ENCODE data around the gene PTGIS.

The PTGIS gene

GRCh38 chr20:49549801-49550551 is 18.0 kb downstream of the PTGIS start:
- H3K36me3 ChIP-seq (ENCODE audit: control insufficient read depth, insufficient read depth, low read length): no peaks in the 10 kb centered on the region
- H3K79me2 ChIP-seq (ENCODE audit: control insufficient read depth, insufficient read depth, low read length): no peaks in the 10 kb centered on the region
- H3K4ac ChIP-seq (ENCODE audit: low read depth, low read length): no peak overlapping the region
- H3K9ac ChIP-seq (ENCODE audit: low read length): no peak overlapping the region
- H2BK15ac ChIP-seq (replicated peaks; ENCODE audit: low read depth): no peak overlapping the region
- H3K4me2 ChIP-seq (ENCODE audit: low read length): no peak overlapping the region
- no peak overlapping the region for H3K4me3 ChIP-seq (ENCODE audit: low read length)
- no peaks in the 10 kb centered on the region for H3K79me1 ChIP-seq (ENCODE audit: low read length)
- H3K56ac ChIP-seq (ENCODE audit: low read length): no peak overlapping the region
- H4K8ac ChIP-seq (ENCODE audit: low read depth, low read length): no peak overlapping the region
- H4K5ac ChIP-seq (ENCODE audit: low read length): no peak overlapping the region
- no peak overlapping the region for H3K27ac ChIP-seq (ENCODE audit: low read depth, low read length)
- H3K4me1 ChIP-seq (ENCODE audit: control insufficient read depth, low read depth, low read length): no peaks in the 10 kb centered on the region
- no peak overlapping the region for H2BK5ac ChIP-seq (ENCODE audit: low read length)
- no peak overlapping the region for H2BK120ac ChIP-seq (ENCODE audit: low read depth, low read length)
- no peak overlapping the region for H2AK5ac ChIP-seq (ENCODE audit: low read length)
- H3K23ac ChIP-seq (ENCODE audit: low read length): no peak overlapping the region
- H3K27me3 ChIP-seq (ENCODE audit: insufficient read depth, low read length, poor library complexity): no peaks in the 10 kb centered on the region
- no peak overlapping the region for H3K18ac ChIP-seq (ENCODE audit: low read length)
- no CpG with 5 or more reads among the region's 8 CpGs for WGBS (ENCODE audit: extremely low coverage, insufficient coverage, low lambda C conversion rate)
- DNase-seq: no peak

- H3K56ac ChIP-seq (ENCODE audit: low read length): no peak overlapping the region
- H3K4ac ChIP-seq (ENCODE audit: low read depth, low read length): no peak overlapping the region
- H2BK5ac ChIP-seq (ENCODE audit: low read length): no peak overlapping the region
- H4K8ac ChIP-seq (ENCODE audit: low read depth, low read length): no peak overlapping the region
- H2BK120ac ChIP-seq (ENCODE audit: low read depth, low read length): no peak overlapping the region
- H3K36me3 ChIP-seq (ENCODE audit: control insufficient read depth, insufficient read depth, low read length): no peaks in the 10 kb centered on the region
- no peak overlapping the region for H3K4me2 ChIP-seq (ENCODE audit: low read length)
- H3K79me1 ChIP-seq (ENCODE audit: low read length): no peaks in the 10 kb centered on the region
- no peaks in the 10 kb centered on the region for H3K4me1 ChIP-seq (ENCODE audit: control insufficient read depth, low read depth, low read length)
- H4K5ac ChIP-seq (ENCODE audit: low read length): no peak overlapping the region
- DNase-seq: no peak
- no peak overlapping the region for H2BK15ac ChIP-seq (replicated peaks; ENCODE audit: low read depth)
- H3K79me2 ChIP-seq (ENCODE audit: control insufficient read depth, insufficient read depth, low read length): no peaks in the 10 kb centered on the region
- no peak overlapping the region for H3K18ac ChIP-seq (ENCODE audit: low read length)
- no peak overlapping the region for H3K27ac ChIP-seq (ENCODE audit: low read depth, low read length)
- H3K23ac ChIP-seq (ENCODE audit: low read length): no peak overlapping the region
- no peak overlapping the region for H3K9ac ChIP-seq (ENCODE audit: low read length)
- H3K4me3 ChIP-seq (ENCODE audit: low read length): no peak overlapping the region
- WGBS (ENCODE audit: extremely low coverage, insufficient coverage, low lambda C conversion rate): no CpG with 5 or more reads among the region's 1 CpG
- no peak overlapping the region for H2AK5ac ChIP-seq (ENCODE audit: low read length)
- H3K27me3 ChIP-seq (ENCODE audit: insufficient read depth, low read length, poor library complexity): no peaks in the 10 kb centered on the region
Observed at GRCh38 chr20:49548371-49548947, 19.5 kb downstream of the PTGIS start.

- no peak overlapping the region for H2BK120ac ChIP-seq (ENCODE audit: low read depth, low read length)
- H3K56ac ChIP-seq (ENCODE audit: low read length): no peak overlapping the region
- WGBS (ENCODE audit: extremely low coverage, insufficient coverage, low lambda C conversion rate): no CpG with 5 or more reads among the region's 2 CpGs
- H2BK15ac ChIP-seq (replicated peaks; ENCODE audit: low read depth): no peak overlapping the region
- no peaks in the 10 kb centered on the region for H3K4me1 ChIP-seq (ENCODE audit: control insufficient read depth, low read depth, low read length)
- no peak overlapping the region for H3K9ac ChIP-seq (ENCODE audit: low read length)
- H3K79me1 ChIP-seq (ENCODE audit: low read length): no peaks in the 10 kb centered on the region
- no peak overlapping the region for H3K4ac ChIP-seq (ENCODE audit: low read depth, low read length)
- H2AK5ac ChIP-seq (ENCODE audit: low read length): no peak overlapping the region
- no peaks in the 10 kb centered on the region for H3K36me3 ChIP-seq (ENCODE audit: control insufficient read depth, insufficient read depth, low read length)
- H3K18ac ChIP-seq (ENCODE audit: low read length): no peak overlapping the region
- H3K79me2 ChIP-seq (ENCODE audit: control insufficient read depth, insufficient read depth, low read length): no peaks in the 10 kb centered on the region
- H3K23ac ChIP-seq (ENCODE audit: low read length): no peak overlapping the region
- H2BK5ac ChIP-seq (ENCODE audit: low read length): no peak overlapping the region
- no peak overlapping the region for H4K8ac ChIP-seq (ENCODE audit: low read depth, low read length)
- no peaks in the 10 kb centered on the region for H3K27me3 ChIP-seq (ENCODE audit: insufficient read depth, low read length, poor library complexity)
- no peak overlapping the region for H3K27ac ChIP-seq (ENCODE audit: low read depth, low read length)
- no peak overlapping the region for H4K5ac ChIP-seq (ENCODE audit: low read length)
- H3K4me2 ChIP-seq (ENCODE audit: low read length): no peak overlapping the region
- DNase-seq: peak; percentile 37
- no peak overlapping the region for H3K4me3 ChIP-seq (ENCODE audit: low read length)
Observed at GRCh38 chr20:49545572-49545971, 22.4 kb downstream of the PTGIS start.

GRCh38 chr20:49544535-49544934 is 23.4 kb downstream of the PTGIS start:
- Histone ChIP-seq H3K79me1 (ENCODE audit: low read length) (no peaks in the 10 kb centered on the region), H2BK5ac (ENCODE audit: low read length) (no peak overlapping the region), H3K27ac (ENCODE audit: low read depth, low read length) (no peak overlapping the region), H3K18ac (ENCODE audit: low read length) (no peak overlapping the region), H3K56ac (ENCODE audit: low read length) (no peak overlapping the region), H3K36me3 (ENCODE audit: control insufficient read depth, insufficient read depth, low read length) (no peaks in the 10 kb centered on the region), H2BK15ac (replicated peaks; ENCODE audit: low read depth) (no peak overlapping the region), H3K9ac (ENCODE audit: low read length) (no peak overlapping the region), H2AK5ac (ENCODE audit: low read length) (no peak overlapping the region), H4K8ac (ENCODE audit: low read depth, low read length) (no peak overlapping the region), H3K4me1 (ENCODE audit: control insufficient read depth, low read depth, low read length) (no peaks in the 10 kb centered on the region), H3K79me2 (ENCODE audit: control insufficient read depth, insufficient read depth, low read length) (no peaks in the 10 kb centered on the region), H3K4ac (ENCODE audit: low read depth, low read length) (no peak overlapping the region), H3K27me3 (ENCODE audit: insufficient read depth, low read length, poor library complexity) (no peaks in the 10 kb centered on the region), H3K4me2 (ENCODE audit: low read length) (no peak overlapping the region), H4K5ac (ENCODE audit: low read length) (no peak overlapping the region), H3K4me3 (ENCODE audit: low read length) (no peak overlapping the region), H2BK120ac (ENCODE audit: low read depth, low read length) (no peak overlapping the region), H3K23ac (ENCODE audit: low read length) (no peak overlapping the region)
- no CpG with 5 or more reads among the region's 5 CpGs for WGBS (ENCODE audit: extremely low coverage, insufficient coverage, low lambda C conversion rate)
- no peak for DNase-seq

- Histone ChIP-seq H3K23ac (ENCODE audit: low read length) (no peak overlapping the region), H3K27me3 (ENCODE audit: insufficient read depth, low read length, poor library complexity) (no peaks in the 10 kb centered on the region), H3K79me2 (ENCODE audit: control insufficient read depth, insufficient read depth, low read length) (no peaks in the 10 kb centered on the region), H2BK15ac (replicated peaks; ENCODE audit: low read depth) (no peak overlapping the region), H3K9ac (ENCODE audit: low read length) (no peak overlapping the region), H3K4ac (ENCODE audit: low read depth, low read length) (no peak overlapping the region), H2BK120ac (ENCODE audit: low read depth, low read length) (no peak overlapping the region), H3K27ac (ENCODE audit: low read depth, low read length) (no peak overlapping the region), H3K36me3 (ENCODE audit: control insufficient read depth, insufficient read depth, low read length) (no peaks in the 10 kb centered on the region), H3K4me3 (ENCODE audit: low read length) (no peak overlapping the region), H3K18ac (ENCODE audit: low read length) (no peak overlapping the region), H3K4me1 (ENCODE audit: control insufficient read depth, low read depth, low read length) (no peaks in the 10 kb centered on the region), H2AK5ac (ENCODE audit: low read length) (no peak overlapping the region), H4K5ac (ENCODE audit: low read length) (no peak overlapping the region), H3K79me1 (ENCODE audit: low read length) (no peaks in the 10 kb centered on the region), H2BK5ac (ENCODE audit: low read length) (no peak overlapping the region), H3K56ac (ENCODE audit: low read length) (no peak overlapping the region), H3K4me2 (ENCODE audit: low read length) (no peak overlapping the region), H4K8ac (ENCODE audit: low read depth, low read length) (no peak overlapping the region)
- no CpG with 5 or more reads among the region's 10 CpGs for WGBS (ENCODE audit: extremely low coverage, insufficient coverage, low lambda C conversion rate)
- DNase-seq: no peak
Observed at GRCh38 chr20:49543858-49544437, 24.0 kb downstream of the PTGIS start.

Data from mesendoderm (in vitro differentiated cells).